Measurements from ENCODE around the gene C17orf107.

- no peak for TF ChIP-seq POLR2G (IDR thresholded peaks at IDR 0.05; ENCODE audit: low read depth, low read length)
- no peak for TF ChIP-seq RERE (CRISPR knock-in tag; IDR thresholded peaks at IDR 0.05; ENCODE audit: borderline replicate concordance)
- TF ChIP-seq RCOR1 (IDR thresholded peaks at IDR 0.05; ENCODE audit: borderline replicate concordance in 1 of 2, low read depth in 2 of 2, low read length in 2 of 2): no peak
- no peak for TF ChIP-seq BRF2 (IDR thresholded peaks at IDR 0.05; ENCODE audit: borderline replicate concordance, insufficient read depth, insufficient read length)
- no peak for TF ChIP-seq NR2C2 (CRISPR knock-in tag; IDR thresholded peaks at IDR 0.05)
- no peak for TF ChIP-seq NR2C2 (tag; IDR thresholded peaks at IDR 0.05)
- TF ChIP-seq ZNF41 (CRISPR knock-in tag; conservative IDR thresholded peaks at IDR 0.05): no peak
- no peak for TF ChIP-seq ZBTB2 (IDR thresholded peaks at IDR 0.05)
- no peak for TF ChIP-seq ZNF639 (CRISPR knock-in tag; conservative IDR thresholded peaks at IDR 0.05 in 1 of 2, IDR thresholded peaks at IDR 0.05 in 1 of 2)
- no peak for TF ChIP-seq CTCF (IDR thresholded peaks at IDR 0.05 in 2 of 3, conservative IDR thresholded peaks at IDR 0.05 in 1 of 3; ENCODE audit: insufficient read depth in 2 of 3, low read depth in 1 of 3, low read length in 3 of 3)
- no peak for TF ChIP-seq USF2 (CRISPR knock-in tag; IDR thresholded peaks at IDR 0.05)
- no peak for TF ChIP-seq SPI1 (IDR thresholded peaks at IDR 0.05; ENCODE audit: borderline replicate concordance, low read depth, low read length)
Observed at GRCh38 chr17:4950746-4951204, 51.4 kb downstream of the C17orf107 start, which contains the start of gene ENO3.
